ENCODE results near the gene NAT14. TPM values are rescaled to one million over a fixed set of nuclear protein-coding genes. Genes with fewer than 3 reads are reported as not detected.

NAT14 gene
- polyA plus RNA-seq, 1 donor from 2014 or later = 129 TPM

DNA sequence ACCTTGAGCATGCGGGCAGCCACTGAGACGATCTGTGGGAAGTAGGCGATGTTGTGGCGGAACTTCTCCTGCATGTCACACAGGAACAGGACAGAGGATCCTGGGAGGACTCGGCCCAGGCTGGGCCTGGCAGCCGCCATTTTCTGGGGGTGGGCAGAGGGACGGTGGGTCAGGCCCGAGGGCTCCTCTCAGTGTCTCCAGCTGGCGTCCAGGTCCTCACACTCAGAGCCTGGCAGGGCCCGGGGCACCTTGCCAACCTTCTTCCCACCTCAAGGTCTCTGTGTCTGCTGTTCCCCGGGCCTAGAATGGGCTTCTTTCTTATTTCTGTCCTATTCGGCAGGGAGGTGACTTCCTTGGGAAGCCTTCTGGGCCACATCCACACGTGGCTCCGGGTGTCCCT, 28.6 kb upstream of the NAT14 start:
- H3K9me3 ChIP-seq (ENCODE audit: low read length) = no peaks in the 10 kb centered on the region
- H3K27me3 ChIP-seq (ENCODE audit: insufficient read depth, low read depth, low read length) = peaks cover 3% of the 10 kb centered on the region
- H3K79me2 ChIP-seq (replicated peaks; ENCODE audit: insufficient read depth, low read length) = no peaks in the 10 kb centered on the region
- no peak for TF ChIP-seq POLR2AphosphoS5 (IDR thresholded peaks at IDR 0.05)
- TF ChIP-seq EZH2 (IDR thresholded peaks at IDR 0.05; ENCODE audit: borderline replicate concordance, insufficient read depth, low read length, poor library complexity, severe bottlenecking) = no peak
- no peak for TF ChIP-seq EP300 (conservative IDR thresholded peaks at IDR 0.05; ENCODE audit: poor library complexity, severe bottlenecking)
- TF ChIP-seq, protein P1, sequence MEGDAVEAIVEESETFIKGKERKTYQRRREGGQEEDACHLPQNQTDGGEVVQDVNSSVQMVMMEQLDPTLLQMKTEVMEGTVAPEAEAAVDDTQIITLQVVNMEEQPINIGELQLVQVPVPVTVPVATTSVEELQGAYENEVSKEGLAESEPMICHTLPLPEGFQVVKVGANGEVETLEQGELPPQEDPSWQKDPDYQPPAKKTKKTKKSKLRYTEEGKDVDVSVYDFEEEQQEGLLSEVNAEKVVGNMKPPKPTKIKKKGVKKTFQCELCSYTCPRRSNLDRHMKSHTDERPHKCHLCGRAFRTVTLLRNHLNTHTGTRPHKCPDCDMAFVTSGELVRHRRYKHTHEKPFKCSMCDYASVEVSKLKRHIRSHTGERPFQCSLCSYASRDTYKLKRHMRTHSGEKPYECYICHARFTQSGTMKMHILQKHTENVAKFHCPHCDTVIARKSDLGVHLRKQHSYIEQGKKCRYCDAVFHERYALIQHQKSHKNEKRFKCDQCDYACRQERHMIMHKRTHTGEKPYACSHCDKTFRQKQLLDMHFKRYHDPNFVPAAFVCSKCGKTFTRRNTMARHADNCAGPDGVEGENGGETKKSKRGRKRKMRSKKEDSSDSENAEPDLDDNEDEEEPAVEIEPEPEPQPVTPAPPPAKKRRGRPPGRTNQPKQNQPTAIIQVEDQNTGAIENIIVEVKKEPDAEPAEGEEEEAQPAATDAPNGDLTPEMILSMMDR (IDR thresholded peaks at IDR 0.05; ENCODE audit: poor library complexity, severe bottlenecking) = no peak
- no peak for TF ChIP-seq RAD21 (conservative IDR thresholded peaks at IDR 0.05)
- TF ChIP-seq SMC3 (conservative IDR thresholded peaks at IDR 0.05; ENCODE audit: poor library complexity) = no peak
- TF ChIP-seq, protein P2, sequence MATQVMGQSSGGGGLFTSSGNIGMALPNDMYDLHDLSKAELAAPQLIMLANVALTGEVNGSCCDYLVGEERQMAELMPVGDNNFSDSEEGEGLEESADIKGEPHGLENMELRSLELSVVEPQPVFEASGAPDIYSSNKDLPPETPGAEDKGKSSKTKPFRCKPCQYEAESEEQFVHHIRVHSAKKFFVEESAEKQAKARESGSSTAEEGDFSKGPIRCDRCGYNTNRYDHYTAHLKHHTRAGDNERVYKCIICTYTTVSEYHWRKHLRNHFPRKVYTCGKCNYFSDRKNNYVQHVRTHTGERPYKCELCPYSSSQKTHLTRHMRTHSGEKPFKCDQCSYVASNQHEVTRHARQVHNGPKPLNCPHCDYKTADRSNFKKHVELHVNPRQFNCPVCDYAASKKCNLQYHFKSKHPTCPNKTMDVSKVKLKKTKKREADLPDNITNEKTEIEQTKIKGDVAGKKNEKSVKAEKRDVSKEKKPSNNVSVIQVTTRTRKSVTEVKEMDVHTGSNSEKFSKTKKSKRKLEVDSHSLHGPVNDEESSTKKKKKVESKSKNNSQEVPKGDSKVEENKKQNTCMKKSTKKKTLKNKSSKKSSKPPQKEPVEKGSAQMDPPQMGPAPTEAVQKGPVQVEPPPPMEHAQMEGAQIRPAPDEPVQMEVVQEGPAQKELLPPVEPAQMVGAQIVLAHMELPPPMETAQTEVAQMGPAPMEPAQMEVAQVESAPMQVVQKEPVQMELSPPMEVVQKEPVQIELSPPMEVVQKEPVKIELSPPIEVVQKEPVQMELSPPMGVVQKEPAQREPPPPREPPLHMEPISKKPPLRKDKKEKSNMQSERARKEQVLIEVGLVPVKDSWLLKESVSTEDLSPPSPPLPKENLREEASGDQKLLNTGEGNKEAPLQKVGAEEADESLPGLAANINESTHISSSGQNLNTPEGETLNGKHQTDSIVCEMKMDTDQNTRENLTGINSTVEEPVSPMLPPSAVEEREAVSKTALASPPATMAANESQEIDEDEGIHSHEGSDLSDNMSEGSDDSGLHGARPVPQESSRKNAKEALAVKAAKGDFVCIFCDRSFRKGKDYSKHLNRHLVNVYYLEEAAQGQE (IDR thresholded peaks at IDR 0.05; ENCODE audit: borderline replicate concordance) = no peak
- no peak for TF ChIP-seq MXI1 (conservative IDR thresholded peaks at IDR 0.05; ENCODE audit: poor library complexity, severe bottlenecking)
- TF ChIP-seq TAF1 (IDR thresholded peaks at IDR 0.05; ENCODE audit: low read depth) = no peak
- no peak overlapping the region for H2AFZ ChIP-seq (ENCODE audit: low read depth, low read length)
- no peaks in the 10 kb centered on the region for H4K20me1 ChIP-seq (ENCODE audit: insufficient read depth)
- no peak overlapping the region for H3K27ac ChIP-seq (ENCODE audit: low read length)
- H3K4me2 ChIP-seq (ENCODE audit: low read length) = no peak overlapping the region
- no peaks in the 10 kb centered on the region for H3K36me3 ChIP-seq (ENCODE audit: insufficient read depth, low read length)
- no peaks in the 10 kb centered on the region for H3F3A ChIP-seq (ENCODE audit: insufficient read depth, low read length, poor library complexity, severe bottlenecking)
- no peak overlapping the region for H3K9ac ChIP-seq (ENCODE audit: low read length)
- no peaks in the 10 kb centered on the region for H3K9me2 ChIP-seq (ENCODE audit: insufficient read depth, low read length)
- no peak overlapping the region for H3K4me3 ChIP-seq (ENCODE audit: low read length)

DNA sequence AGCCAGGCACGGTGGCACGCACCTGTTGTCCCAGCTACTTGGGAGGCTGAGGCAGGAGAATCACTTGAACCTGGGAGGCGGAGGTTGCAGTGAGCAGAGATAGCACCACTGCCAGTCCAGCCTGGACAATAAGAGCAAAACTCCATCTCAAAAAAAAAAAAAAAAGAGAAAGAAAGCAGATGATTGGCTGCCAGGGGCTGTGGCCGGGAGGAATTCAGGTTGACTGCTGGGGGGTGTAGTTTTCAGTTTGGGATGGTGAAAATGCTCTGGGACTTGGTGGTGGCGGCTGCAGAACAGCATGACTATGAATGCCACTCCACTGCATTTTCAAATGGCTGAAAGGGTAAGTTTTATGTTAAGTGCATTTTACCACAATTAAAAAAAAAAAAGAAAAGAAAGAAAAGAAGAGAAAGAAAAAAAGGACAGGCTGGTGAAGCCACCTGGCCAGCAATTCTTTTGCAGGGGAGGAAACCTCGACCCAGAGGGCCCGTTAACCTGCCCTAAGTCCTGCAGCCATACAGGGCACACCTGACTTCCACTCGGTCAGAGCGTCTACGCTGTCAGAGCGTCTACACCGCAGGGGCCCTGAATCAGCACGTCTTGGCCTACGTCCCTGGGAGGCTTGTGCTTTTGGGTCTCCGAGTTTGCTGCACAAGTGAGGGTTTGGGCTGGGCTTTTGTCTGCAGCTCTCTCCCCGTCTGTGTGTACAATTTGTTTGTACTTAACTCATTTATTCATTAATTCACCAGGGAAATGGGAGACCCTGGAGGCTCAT, 27.1 kb upstream of the NAT14 start:
- Histone ChIP-seq H3K27ac (ENCODE audit: low read length) (no peak overlapping the region), H3K36me3 (ENCODE audit: insufficient read depth, low read length) (no peaks in the 10 kb centered on the region), H4K20me1 (ENCODE audit: insufficient read depth) (no peaks in the 10 kb centered on the region)

More for the DNA sequence above, 27.1 kb upstream of the NAT14 start:
- no peaks in the 10 kb centered on the region for H3K27me3 ChIP-seq (ENCODE audit: insufficient read depth, low read depth, low read length)
- no peak overlapping the region for H2AFZ ChIP-seq (ENCODE audit: low read depth, low read length)
- no peak overlapping the region for H3K4me2 ChIP-seq (ENCODE audit: low read length)
- H3K79me2 ChIP-seq (replicated peaks; ENCODE audit: insufficient read depth, low read length) = no peaks in the 10 kb centered on the region
- H3K9me2 ChIP-seq (ENCODE audit: insufficient read depth, low read length) = no peaks in the 10 kb centered on the region
- TF ChIP-seq TAF1 (IDR thresholded peaks at IDR 0.05; ENCODE audit: low read depth) (no peak), SMC3 (conservative IDR thresholded peaks at IDR 0.05; ENCODE audit: poor library complexity) (no peak), MXI1 (conservative IDR thresholded peaks at IDR 0.05; ENCODE audit: poor library complexity, severe bottlenecking) (no peak), RAD21 (conservative IDR thresholded peaks at IDR 0.05) (no peak), EZH2 (IDR thresholded peaks at IDR 0.05; ENCODE audit: borderline replicate concordance, insufficient read depth, low read length, poor library complexity, severe bottlenecking) (no peak), EP300 (conservative IDR thresholded peaks at IDR 0.05; ENCODE audit: poor library complexity, severe bottlenecking) (no peak), POLR2AphosphoS5 (IDR thresholded peaks at IDR 0.05) (no peak)
- TF ChIP-seq, protein P1 (IDR thresholded peaks at IDR 0.05; ENCODE audit: poor library complexity, severe bottlenecking) = no peak
- TF ChIP-seq, protein P2 (IDR thresholded peaks at IDR 0.05; ENCODE audit: borderline replicate concordance) = no peak
- H3K9ac ChIP-seq (ENCODE audit: low read length) = no peak overlapping the region
- H3K9me3 ChIP-seq (ENCODE audit: low read length) = no peaks in the 10 kb centered on the region
- H3K4me3 ChIP-seq (ENCODE audit: low read length) = no peak overlapping the region
- H3F3A ChIP-seq (ENCODE audit: insufficient read depth, low read length, poor library complexity, severe bottlenecking) = no peaks in the 10 kb centered on the region

Measured in neural cell (in vitro differentiated cells).